ENCODE measurements around the gene CRTAC1. TPM values are rescaled to one million over a fixed set of nuclear protein-coding genes. Genes with fewer than 3 reads are reported as not detected.

CRTAC1 gene
- total RNA-seq, 2 donors from 2014 or later, result 9.6 to 19.3 TPM

DNA sequence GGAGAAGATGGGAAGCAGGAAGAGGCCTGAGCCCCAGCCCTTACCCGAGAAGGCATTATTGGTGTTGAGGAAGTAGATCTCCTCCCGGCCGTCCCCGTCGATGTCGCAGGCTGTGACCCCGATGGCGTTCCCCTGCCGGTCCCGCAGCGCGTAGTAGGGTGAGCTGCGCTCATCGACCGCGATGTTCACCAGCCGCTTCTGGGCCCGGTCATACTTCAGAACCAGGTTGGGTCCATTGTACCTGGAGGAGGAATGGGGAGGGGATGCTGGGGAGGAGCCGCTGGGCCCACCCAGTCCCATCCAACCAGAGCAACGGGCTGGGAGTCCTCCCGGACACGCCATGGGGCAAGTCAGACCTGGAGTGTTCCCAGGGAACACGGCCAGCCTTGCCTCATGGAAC is 94.3 kb downstream of the CRTAC1 start:
- DNase-seq (no peak), ATAC-seq (no peak)
- intact Hi-C loops (cut with DNase I), result no loop called here

- intact Hi-C loops (cut with DNase I), result no loop called here
- no peak for DNase-seq
- no peak for ATAC-seq
Measured at GRCh38 chr10:97932932-97933530, 97.4 kb downstream of the CRTAC1 start.

GRCh38 chr10:97931041-97931440 is 99.4 kb downstream of the CRTAC1 start:
- intact Hi-C loops (cut with DNase I), result no loop called here
- DNase-seq (no peak), ATAC-seq (no peak)

- no peak for DNase-seq
- no peak for ATAC-seq
- intact Hi-C loops (cut with DNase I), result no loop called here
Measured at GRCh38 chr10:97928897-97929296, 101.5 kb downstream of the CRTAC1 start.

DNA sequence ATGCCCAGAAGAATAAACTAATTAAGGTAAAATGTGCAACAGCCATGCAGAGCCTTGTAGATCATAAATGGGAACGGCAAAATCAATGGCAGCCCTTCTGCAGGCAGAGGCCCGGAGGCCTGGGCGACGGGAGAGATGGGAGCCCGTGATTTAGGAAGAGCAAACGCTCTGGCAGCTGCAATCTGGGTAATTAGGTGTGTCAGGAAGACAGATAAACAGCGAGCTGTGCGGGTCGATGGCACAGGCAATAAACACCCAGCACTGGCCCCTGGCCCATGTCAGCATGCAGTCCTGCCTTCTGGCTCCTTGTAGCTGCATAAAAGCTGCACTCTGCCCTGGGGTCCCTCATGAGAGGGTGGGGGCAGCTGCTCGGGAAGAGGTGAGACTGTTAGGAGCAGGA is 102.8 kb downstream of the CRTAC1 start:
- intact Hi-C loops (cut with DNase I), result no loop called here
- DNase-seq, result no peak
- no peak for ATAC-seq

GRCh38 chr10:97926055-97926454 is 104.4 kb downstream of the CRTAC1 start:
- intact Hi-C loops (cut with DNase I), result no loop called here
- no peak for ATAC-seq

DNA sequence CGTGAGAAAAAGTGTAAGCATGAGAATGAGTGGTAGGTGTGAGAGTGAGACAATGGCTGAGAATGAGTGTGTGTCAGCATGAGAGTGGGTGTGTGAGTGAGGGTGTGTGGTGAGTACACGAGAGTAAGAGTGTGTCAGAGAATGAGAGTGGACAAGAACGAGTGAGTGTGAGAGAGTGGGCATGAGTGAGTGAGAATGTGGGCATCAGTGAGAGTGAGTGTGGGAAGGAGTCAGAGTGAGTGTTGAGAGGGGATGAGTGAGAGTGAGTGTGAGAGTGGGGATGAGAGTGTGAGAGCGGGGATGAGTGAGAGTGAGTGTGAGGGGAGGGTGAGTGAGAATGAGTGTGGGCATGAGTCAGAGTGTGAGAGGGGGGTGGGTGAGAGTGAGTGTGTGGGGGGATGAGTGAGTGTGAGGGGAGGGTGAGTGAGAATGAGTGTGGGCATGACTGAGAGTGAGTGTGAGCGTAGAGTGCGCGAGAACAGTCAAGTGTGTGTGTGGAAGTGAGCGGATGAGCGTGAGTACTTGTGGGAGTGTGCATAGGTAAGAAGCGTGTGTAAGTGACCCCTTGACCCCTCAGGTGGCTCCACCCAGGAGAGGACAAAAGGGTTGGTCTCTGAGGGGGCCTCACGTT is 105.0 kb downstream of the CRTAC1 start:
- intact Hi-C loops (cut with DNase I), result no loop called here
- DNase-seq (no peak), ATAC-seq (no peak)

More at GRCh38 chr10:97926055-97926454, 104.4 kb downstream of the CRTAC1 start:
- DNase-seq, result no peak

DNA sequence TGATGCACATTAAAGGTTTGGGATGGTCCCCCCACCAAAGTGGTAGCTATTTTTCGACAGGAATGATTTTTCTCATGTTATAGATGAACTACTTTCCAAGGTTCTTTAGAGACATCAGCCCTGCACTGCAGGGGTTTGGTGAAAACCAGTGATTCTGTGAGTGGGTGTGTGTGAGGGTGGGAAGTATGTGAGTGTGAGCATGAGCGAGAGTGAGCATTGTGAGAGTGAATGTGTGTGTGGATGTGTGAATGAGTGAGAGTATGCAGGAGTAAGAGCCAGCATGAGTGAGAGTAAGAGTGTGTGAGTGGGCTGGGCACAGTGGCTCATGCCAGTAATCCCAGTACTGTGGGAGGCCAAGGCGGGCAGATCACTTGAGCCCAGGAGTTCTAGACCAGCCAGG is 105.7 kb downstream of the CRTAC1 start:
- DNase-seq, result no peak
- ATAC-seq, result no peak
- intact Hi-C loops (cut with DNase I), result loop anchor here in 1 of 2 donors (5.0 kb wide), 1 partner anchor 103 kb away; no protein-coding TSS in a partner anchor

GRCh38 chr10:97923476-97923875 is 106.9 kb downstream of the CRTAC1 start:
- ATAC-seq, result no peak
- intact Hi-C loops (cut with DNase I), result loop anchor here in 1 of 2 donors (5.0 kb wide), 1 partner anchor 104 kb away; no protein-coding TSS in a partner anchor
- no peak for DNase-seq

DNA sequence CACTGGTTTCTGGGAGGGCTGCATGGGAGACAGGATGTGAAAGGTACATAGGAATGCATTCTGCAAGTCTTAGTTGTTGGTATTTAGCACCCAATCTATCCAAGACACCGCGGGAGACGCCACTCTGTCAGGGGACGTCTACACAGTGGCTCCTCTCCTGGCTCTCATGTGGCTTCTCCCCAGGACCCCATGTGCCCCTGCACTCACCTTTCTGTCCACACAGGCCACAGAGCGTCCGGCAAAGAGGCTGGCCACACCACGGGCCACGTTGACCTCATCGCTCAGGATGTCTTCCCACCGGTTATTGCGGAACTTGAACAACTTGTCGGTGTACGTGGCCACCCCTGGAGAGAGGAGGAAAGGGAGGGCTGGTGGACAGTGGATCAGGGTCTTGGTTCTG is 107.4 kb downstream of the CRTAC1 start:
- ATAC-seq (no peak), DNase-seq (no peak)
- intact Hi-C loops (cut with DNase I), result loop anchor here in 1 of 2 donors (5.0 kb wide), 1 partner anchor 104 kb away; no protein-coding TSS in a partner anchor

GRCh38 chr10:97922022-97922758 is 108.2 kb downstream of the CRTAC1 start:
- peak; percentile 36 for DNase-seq

GRCh38 chr10:97921581-97922021 is 108.8 kb downstream of the CRTAC1 start:
- intact Hi-C loops (cut with DNase I), result loop anchor here in 1 of 2 donors (5.0 kb wide), 1 partner anchor 106 kb away; no protein-coding TSS in a partner anchor
- ATAC-seq, result peak; percentile 71 to 84
- DNase-seq, result no peak

More at GRCh38 chr10:97922022-97922758, 108.2 kb downstream of the CRTAC1 start:
- intact Hi-C loops (cut with DNase I), result loop anchor here in 1 of 2 donors (5.0 kb wide), 1 partner anchor 105 kb away; no protein-coding TSS in a partner anchor
- peak; percentile 76 to 80 for ATAC-seq

DNA sequence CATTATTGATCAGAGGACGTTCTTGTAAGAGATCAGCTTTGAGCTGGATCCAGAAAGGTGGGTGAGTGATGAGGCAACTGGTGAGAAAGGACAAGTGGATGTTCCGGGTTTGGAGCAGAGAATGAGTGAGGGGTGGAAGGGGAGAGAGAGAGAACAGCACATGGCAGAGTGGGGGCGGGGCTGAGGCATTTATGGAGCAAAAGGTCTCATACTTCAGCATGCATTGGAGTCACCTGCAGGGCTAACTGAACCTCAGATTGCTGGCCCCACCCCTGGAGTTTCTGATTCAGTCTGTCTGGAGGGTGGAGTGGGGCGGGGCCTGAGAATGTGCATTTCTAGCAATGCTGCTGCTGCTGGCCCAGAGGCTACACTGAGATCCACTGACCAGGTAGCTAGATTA is 109.6 kb downstream of the CRTAC1 start:
- DNase-seq (no peak), ATAC-seq (no peak)
- intact Hi-C loops (cut with DNase I), result loop anchor here in 1 of 2 donors (5.0 kb wide), 1 partner anchor 106 kb away; no protein-coding TSS in a partner anchor

DNA sequence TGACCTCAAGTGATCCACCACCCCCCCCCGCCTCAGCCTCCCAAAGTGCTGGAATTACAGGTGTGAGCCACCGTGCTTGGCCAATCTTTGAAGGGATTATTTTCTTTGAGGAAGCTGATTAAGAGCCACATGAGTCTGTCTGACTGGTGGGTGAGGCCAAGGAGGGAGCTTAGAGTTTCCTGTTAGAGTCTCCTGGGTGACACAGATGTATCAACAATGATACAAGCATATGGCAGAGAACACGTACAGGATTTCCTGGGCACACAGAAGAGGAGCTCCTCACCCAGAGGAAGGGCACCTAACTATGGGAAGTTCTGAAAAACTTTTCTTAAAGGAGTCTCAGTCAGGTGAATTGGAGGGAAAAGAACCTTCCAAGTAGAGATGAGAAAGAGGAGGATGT is 111.4 kb downstream of the CRTAC1 start:
- DNase-seq (no peak), ATAC-seq (no peak)
- intact Hi-C loops (cut with DNase I), result loop anchor here (5.0 to 10.0 kb wide), 2 partner anchors 113 to 396 kb away; partner anchors contain the start of gene CRTAC1 (in 1 of the 2)

- peak; percentile 44 to 76 for ATAC-seq
- no peak for DNase-seq
- intact Hi-C loops (cut with DNase I), result loop anchor here (5.0 to 10.0 kb wide), 2 partner anchors 116 to 398 kb away; partner anchors contain the start of gene CRTAC1 (in 1 of the 2)
Measured at GRCh38 chr10:97916586-97916985, 113.8 kb downstream of the CRTAC1 start.

DNA sequence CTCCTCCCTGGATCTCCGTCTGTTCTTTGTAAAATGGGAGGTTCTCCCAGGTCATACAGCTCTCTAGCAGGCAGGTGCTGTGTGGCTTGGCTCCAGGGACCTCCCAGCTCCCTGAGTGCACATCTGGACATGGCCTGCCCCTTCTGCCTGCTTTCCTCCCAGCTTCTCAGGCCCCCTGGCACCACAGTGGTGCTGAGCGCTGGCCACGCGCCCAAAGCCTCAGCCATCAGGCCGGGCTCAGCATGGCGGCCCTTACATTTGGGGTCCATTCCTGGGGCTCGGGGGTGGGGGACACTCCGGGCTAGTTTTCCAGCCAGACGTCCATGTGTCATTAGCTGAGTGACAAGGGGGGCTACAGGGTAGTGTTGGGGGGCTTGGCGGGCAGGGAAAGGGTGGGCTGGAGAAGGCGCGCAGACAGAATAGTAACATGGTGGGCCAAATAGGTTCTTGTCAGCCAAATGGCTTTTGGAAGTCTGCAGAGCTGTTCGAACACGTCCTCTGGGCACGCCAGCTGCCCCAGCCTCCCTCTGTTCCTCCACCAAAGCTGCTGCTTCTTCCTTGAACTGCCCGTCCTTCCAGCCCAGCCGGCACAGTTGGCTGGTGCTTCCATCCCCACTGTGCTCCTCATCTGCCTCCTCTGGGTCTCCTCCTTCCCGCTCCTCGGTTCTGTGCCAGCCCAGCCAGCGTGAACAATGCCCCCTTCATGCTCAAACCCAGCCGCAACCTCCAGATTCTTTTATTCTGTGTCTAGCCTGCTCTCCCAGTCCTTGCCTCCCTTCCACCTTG is 114.9 kb downstream of the CRTAC1 start:
- DNase-seq (no peak), ATAC-seq (no peak)
- intact Hi-C loops (cut with DNase I), result loop anchor here (2.0 to 10.0 kb wide), 3 partner anchors 117 to 399 kb away; partner anchors contain the start of gene CRTAC1 (in 1 of the 2)

DNA sequence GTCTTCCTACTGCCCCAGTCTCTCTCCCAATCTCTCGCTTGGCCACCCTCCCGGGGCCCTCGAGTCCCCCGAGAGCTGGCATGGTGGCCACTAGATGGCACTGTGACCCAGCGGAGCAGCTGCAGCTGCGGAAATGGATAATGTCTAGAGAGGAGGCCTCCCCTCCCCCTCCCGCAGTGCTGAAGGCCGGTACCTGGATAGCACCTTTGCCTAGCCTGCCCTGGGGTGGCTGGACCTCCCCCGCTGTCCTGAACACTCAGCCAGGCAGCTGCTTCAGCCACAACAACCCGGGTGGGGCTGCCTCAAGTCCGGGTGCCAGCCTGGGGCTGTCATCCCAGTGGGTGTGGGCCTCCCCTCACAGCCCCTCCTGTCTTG is 115.6 kb downstream of the CRTAC1 start:
- peak; percentile 82 for DNase-seq
- intact Hi-C loops (cut with DNase I), result loop anchor here (2.0 to 10.0 kb wide), 3 partner anchors 117 to 400 kb away; partner anchors contain the start of gene CRTAC1 (in 1 of the 2)
- peak; percentile 83 to 88 for ATAC-seq

GRCh38 chr10:97914171-97914836 is 116.1 kb downstream of the CRTAC1 start:
- intact Hi-C loops (cut with DNase I), result loop anchor here in 1 of 2 donors (2.0 to 10.0 kb wide), 2 partner anchors 130 to 400 kb away; no protein-coding TSS in a partner anchor
- DNase-seq, result no peak
- peak; percentile 9 to 10 for ATAC-seq
